ENCODE results near the gene PNP.
"Not testable (repeated sequence)": the region's sequence is repeated elsewhere in the genome, so short reads cannot be mapped to it uniquely, and the experiment has no call there.

PNP gene

DNA sequence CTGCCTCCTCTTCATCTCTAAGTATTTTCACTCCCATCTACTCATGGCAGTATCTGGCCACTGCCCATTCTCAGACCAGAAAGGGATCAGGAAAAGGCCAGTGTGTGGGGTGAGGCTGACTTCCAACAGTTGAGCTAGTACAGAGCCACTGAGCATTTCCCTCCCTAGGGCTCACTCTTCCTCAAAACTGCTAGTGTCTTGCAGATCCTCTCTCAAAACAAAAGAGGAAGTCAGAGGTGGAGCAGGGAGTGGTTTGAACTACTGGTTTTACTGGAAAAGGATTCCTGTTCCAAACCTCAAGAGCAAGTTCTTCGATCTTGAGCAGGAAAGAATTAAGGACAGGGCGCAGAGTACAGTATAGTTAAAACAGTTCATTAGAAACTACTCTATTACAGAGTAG, 24.4 kb downstream of the PNP start:
- no peak for DNase-seq

DNA sequence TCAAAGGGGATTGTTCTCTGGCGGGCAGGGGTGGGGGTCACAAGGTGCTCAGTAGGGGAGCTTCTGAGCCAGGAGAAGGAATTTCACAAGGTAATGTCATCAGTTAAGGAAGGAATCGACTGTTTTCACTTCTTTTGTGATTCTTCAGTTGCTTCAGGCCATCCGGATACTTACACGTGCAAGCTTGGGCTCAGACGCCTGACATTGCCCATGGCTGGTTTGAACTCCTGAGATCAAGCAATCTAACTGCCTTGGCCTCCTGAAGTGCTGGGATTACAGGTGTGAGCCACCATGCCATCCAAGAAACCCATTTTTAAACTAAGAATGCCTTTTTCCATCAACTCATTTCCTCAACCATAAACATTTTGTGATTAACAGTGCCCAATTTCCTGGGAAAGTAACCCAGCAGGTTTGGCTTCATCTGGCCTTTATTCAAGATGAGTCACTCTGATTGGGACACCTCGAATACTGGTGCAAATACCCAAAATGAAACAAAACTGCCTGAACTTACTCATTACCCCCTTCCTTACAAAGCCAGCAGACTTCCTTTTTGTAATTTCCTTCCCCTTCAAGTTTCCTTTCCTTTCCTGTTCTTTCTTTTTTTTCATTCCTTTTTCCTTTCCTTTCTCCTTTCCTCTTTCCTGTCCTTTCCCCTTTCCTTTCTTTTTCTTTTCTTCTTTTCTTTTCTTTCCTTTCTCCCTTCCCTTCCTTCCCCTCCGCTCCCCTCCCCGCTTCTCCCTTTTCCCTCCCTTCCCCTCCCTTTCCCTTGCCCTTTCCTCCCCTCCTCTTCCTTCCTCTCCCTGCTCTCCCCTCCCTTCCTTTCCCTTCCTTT, 25.9 kb downstream of the PNP start:
- DNase-seq = no peak

DNA sequence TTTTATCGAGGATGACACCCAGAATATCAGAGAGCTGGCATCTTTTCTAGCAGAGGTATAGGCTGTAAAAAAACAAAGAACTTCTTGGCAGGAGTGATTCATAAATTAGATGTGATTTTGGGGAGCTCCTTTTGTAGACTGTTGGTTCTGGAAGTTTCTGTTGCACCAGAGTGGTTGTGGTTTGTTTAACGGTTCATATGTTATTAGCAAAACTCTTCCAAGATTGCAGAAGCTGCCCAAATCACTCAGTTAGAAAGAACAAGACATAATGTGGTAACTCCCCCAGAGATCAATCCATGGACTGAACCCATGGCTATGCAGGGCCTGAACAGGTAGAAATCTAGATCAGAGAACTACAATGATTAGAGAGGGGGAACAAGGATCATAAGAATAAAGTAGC, 29.4 kb downstream of the PNP start:
- DNase-seq = no peak

DNA sequence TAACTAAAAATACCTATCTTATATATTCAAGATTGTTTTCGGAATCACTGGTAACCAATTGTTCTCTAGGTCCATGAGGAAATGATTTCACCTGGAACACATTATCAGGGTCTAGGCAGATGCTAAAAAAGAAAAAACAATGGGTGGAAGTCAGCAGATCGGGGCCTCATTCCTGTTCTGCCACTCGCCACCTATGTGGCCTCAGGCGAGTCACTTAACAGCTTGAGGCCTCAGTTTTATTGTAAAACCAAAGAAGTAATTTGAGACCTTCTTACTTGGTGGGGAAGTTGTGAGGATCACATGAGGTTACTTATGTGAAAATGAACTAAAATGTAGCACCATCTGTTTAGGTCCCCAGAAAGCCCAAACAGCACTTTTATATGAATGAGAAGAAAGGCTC, 29.9 kb downstream of the PNP start:
- no peak for DNase-seq

DNA sequence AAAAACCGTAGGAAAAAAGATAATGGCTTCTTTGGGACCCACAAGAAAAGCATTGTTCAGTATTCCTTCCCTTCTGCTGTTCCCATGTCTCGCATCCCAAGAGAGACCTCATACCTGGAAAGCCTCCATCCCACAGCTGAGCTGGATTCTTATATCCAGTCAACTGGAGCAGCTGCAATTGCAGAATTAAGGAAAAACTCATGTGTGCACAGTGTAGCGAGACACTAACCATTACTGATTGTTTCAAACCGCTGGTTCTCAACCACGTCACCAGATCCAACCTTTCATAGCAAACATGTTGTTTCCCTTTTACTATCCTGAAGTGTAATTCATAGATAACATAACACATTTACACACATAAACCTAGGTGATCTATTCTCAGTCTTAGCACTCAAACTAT, 30.7 kb downstream of the PNP start:
- DNase-seq = no peak

DNA sequence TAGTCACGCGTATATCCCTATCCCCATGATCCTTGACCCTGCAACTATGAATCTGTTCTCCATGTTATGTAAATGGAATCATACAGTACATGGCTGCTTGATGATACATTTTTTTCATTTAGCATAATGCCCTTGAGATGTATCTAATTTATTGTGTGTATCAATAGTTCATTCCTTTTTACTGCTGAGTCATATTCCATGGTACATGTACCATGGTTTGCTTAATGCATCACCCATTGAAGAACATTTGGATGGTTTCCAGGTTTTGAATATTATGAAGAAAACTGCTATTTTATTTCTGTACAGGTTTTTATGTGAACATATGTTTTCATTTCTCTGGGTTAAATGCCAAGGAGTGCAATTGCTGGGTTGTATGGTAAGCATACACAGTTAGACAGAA, 32.1 kb downstream of the PNP start:
- DNase-seq = no peak

DNA sequence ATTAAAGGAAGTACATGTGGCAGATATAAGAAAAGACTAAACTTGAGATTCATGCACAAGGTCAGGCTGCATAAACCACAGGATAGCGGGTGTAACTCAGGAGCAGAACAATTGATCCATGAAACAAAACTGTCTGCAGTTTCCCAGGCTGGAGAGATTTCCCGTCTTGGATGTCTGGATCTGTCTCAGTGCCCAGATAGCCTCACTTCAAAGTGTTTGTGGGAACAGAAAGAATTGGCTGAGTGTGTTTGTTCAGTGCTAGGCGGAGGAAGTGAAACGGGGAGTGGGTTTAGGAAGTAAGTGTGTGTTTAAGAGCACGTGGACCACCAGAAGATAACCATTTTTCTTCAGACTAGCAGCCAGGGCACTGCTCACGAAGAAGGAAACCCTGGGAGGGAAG, 34.7 kb downstream of the PNP start:
- no peak for DNase-seq

DNA sequence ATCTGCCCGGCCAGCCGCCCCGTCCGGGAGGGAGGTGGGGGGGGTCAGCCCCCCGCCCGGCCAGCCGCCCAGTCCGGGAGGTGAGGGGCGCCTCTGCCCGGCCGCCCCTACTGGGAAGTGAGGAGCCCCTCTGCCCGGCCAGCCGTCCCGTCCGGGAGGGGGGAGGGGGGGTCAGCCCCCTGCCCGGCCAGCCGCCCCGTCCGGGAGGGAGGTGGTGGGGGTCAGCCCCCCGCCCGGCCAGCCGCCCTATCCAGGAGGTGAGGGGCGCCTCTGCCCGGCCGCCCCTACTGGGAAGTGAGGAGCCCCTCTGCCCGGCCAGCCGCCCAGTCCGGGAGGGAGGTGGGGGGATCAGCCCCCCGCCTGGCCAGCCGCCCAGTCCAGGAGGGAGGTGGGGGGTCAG, 37.1 kb downstream of the PNP start:
- not testable (repeated sequence) for DNase-seq

DNA sequence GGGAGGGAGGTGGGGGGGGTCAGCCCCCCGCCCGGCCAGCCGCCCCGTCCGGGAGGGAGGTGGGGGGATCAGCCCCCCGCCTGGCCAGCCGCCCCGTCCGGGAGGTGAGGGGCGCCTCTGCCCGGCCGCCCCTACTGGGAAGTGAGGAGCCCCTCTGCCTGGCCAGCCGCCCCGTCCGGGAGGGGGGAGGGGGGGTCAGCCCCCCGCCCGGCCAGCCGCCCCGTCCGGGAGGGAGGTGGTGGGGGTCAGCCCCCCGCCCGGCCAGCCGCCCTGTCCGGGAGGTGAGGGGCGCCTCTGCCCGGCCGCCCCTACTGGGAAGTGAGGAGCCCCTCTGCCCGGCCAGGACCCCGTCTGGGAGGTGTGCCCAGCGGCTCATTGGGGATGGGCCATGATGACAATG, 37.5 kb downstream of the PNP start:
- not testable (repeated sequence) for DNase-seq

DNA sequence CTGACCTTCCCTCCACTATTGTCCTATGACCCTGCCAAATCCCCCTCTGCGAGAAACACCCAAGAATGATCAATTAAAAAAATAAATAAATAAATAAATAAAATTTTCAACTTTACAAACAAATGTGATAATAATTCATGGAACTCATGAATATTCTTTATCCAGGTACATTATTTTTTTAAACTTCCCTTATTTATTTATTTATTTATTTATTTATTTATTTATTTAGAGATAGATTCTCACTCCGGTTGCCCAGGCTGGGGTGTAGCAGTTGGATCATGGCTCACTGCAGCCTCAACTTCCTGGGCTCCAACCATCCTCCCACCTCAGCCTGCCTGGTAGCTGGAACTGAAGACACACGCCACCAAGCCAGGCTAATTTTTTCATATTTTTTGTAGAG, 38.3 kb downstream of the PNP start:
- DNase-seq = not testable (repeated sequence)

DNA sequence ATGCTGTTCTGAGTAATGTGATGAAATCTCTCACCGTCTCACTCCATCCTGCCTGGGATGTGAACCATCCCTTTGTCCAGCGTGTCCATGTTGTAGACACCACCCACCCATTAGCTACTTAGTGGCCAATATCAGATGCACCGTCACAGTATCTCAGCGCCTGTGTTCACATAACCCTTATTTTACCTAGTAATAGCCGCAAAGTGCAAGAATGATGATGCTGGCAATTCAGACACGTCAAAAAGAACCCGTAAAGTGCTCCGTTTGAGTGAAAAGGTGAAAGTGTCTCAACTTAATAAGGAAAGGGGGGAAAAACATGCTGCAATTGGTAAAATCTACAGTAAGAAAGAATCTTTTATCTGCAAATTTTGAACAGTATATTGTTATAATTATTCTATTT, 39.2 kb downstream of the PNP start:
- DNase-seq = no peak

DNA sequence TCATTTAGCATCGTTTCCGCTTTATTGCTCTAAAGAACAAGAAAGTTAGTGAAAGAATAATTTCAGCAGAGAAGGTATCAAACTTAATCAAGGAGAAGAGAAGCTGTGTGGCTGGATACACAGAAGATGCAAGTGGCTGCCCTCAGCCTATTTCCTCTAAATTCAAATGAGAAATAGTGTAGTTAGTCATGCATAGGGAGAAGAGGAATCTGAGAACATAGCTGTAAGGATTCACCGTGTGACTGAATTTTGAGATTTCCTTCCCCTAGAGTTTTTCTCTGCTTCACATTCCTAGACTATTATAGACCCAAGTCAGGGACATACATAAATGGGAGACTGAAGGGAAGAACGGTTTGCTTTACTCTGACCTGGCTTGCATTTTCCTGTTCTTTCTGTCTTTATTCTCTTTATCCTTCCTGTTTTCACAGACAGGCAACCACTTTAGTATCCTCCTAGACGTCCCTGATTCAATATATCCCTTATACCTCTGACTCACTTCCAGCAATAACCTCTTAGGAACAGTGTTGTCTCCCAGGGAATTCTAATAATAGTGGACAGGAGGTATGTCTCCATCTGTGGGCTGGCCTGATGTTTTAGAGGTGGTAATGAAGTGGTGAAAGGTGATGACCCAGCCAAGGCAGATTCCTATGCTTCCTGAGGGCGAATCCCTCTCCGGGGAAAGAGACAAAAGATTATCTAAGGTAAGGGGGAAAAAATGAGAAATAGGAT, 43.1 kb downstream of the PNP start:
- DNase-seq = no peak

DNA sequence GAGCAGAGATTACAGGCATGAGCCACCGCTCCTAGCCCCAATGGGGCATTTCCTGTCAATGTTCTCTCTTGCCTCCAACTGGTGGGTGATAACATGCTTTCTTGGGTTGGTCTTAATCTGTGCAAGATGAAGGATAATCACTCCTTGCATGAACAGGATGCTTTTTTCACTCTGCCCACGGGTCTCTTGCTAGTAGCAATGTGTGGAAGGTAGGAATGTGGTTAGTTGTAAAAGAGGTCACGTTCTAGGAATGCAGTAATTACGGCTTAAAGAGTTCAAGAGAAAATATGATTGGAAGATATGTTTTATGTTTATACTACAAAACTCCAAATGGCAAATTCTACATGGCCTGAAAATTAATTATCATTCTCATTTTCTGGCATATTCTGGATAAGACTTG, 46.6 kb downstream of the PNP start:
- no peak for DNase-seq

DNA sequence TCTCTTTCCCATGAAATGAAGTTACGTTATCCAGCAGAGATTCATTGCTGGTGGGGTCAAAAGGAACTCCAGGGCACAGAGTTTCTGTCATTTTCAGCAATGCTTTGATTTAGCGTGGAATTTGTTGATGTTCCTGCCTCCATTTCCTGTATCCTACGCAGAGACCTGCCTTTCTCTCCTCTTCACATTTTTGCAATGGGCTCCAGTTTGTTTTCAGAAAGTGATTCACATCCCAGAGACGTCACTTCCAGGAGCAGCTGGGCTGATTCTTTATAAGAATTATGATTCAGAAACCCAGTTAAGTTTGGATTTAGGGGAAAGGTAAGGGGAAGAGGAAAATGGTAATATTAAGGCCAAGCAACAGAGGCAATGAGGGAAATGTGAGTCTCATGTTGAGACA, 47.7 kb downstream of the PNP start:
- DNase-seq = no peak

DNA sequence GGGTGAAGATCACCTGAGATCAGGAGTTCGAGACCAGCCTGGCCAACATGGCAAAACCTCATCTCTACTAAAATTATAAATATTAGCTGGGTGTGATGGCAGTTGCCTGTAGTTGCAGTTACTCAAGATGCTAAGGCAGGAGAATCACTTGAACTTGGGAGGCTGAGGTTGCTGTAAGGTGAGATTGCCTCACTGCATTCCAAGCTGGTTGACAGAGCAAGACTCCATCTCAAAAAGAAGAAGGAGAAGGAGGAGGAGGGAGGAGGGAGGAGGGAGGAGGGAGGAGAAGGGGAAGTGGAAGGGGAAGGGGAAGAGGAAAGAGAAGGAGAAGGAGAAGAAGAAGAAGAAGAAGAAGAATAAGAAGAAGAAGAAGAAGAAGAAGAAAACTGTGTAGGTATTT, 53.1 kb downstream of the PNP start:
- DNase-seq = no peak

DNA sequence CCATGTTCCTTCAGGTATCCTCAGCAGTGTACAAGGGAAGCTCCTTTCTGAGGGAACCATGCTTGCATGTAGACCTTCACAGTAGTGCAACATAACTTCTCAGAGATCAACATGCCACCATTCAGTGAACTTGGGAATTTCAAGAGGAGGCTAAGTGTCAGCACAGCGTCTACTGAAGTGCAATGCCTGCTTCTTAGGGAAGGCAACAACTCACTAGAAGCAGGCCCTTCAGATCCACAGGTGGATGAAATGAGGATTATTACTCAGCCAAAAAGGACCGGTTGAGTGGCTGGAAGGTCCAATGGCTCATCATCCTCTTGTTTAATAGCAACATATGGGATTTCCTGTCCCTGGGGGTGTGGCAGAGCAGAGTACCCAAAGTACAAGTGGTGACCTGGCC, 54.8 kb downstream of the PNP start:
- no peak for DNase-seq

Measured in stimulated activated CD4-positive, alpha-beta T cell treated with anti-CD3 and anti-CD28 coated beads, Interleukin-12 subunit alpha, Interleukin-12 subunit beta, amount 100 ng/mL, for 4 hours (primary cell).